GM18909 (cell line): ENCODE data around the gene UNC93A.

Source experiments
- ATAC-seq: cut with Tn5 transposase; IDR thresholded peaks from one replicate; pipeline ENCODE4 v1.9.1; 2021; ENCODE audit warnings: mild to moderate bottlenecking; ENCODE audit not compliant: unreplicated experiment, poor library complexity

The UNC93A gene

GRCh38 chr6:167292301-167293087, 1.4 kb downstream of the UNC93A start:
- no peak for ATAC-seq

- no peak for ATAC-seq
Measured at GRCh38 chr6:167293088-167293589, 2.0 kb downstream of the UNC93A start.

- no peak for ATAC-seq
Measured at GRCh38 chr6:167293590-167294091, 2.5 kb downstream of the UNC93A start.

- ATAC-seq, result no peak
Measured at GRCh38 chr6:167294241-167294640, 3.1 kb downstream of the UNC93A start.

- no peak for ATAC-seq
Measured at GRCh38 chr6:167294651-167295494, 3.8 kb downstream of the UNC93A start.

GRCh38 chr6:167295495-167296292, 4.6 kb downstream of the UNC93A start:
- ATAC-seq, result no peak

GRCh38 chr6:167296293-167296690, 5.2 kb downstream of the UNC93A start:
- ATAC-seq, result no peak

GRCh38 chr6:167296902-167297301, 5.8 kb downstream of the UNC93A start:
- ATAC-seq, result no peak

- no peak for ATAC-seq
Measured at GRCh38 chr6:167298127-167298526, 7.0 kb downstream of the UNC93A start.

GRCh38 chr6:167299641-167300308, 8.7 kb downstream of the UNC93A start:
- no peak for ATAC-seq

GRCh38 chr6:167300902-167301777, 10.0 kb downstream of the UNC93A start:
- no peak for ATAC-seq

- no peak for ATAC-seq
Measured at GRCh38 chr6:167302074-167302473, 11.0 kb downstream of the UNC93A start.

GRCh38 chr6:167302796-167303195, 11.7 kb downstream of the UNC93A start:
- no peak for ATAC-seq

- ATAC-seq, result no peak
Measured at GRCh38 chr6:167303675-167304625, 12.8 kb downstream of the UNC93A start.

- no peak for ATAC-seq
Measured at GRCh38 chr6:167304912-167305311, 13.8 kb downstream of the UNC93A start.

GRCh38 chr6:167305796-167306195, 14.7 kb downstream of the UNC93A start:
- no peak for ATAC-seq

GRCh38 chr6:167306401-167306998, 15.4 kb downstream of the UNC93A start:
- no peak for ATAC-seq
